Mesenchymal stem cell (in vitro differentiated cells and primary cell): ENCODE data around the gene NEDD4L.

Experiments used
- DNase-seq: peaks from one replicate; pipeline ENCODE4 v3.0.0-alpha.2; 2013
- H2AFZ ChIP-seq: one replicate; pipeline ENCODE4 v1.6.1; 2013; ENCODE audit warnings: low read depth, mild to moderate bottlenecking, control low read depth, inconsistent platforms, low read length, moderate library complexity
- H2AK5ac ChIP-seq: 2 replicates; pipeline ENCODE4 v1.6.1; 2013; ENCODE audit warnings: low read length, moderate library complexity, mild to moderate bottlenecking, inconsistent platforms; ENCODE audit not compliant: severe bottlenecking
- H2BK120ac ChIP-seq: one replicate; pipeline ENCODE4 v1.6.1; 2013; ENCODE audit warnings: low read depth, mild to moderate bottlenecking, inconsistent platforms, low read length, moderate library complexity
- H2BK12ac ChIP-seq, 2 experiments: one replicate each; pipeline ENCODE4 v1.6.1; 2013; ENCODE audit warnings: inconsistent platforms in 2 of 2, low read length in 2 of 2, mild to moderate bottlenecking in 2 of 2, moderate library complexity in 2 of 2, control low read depth in 1 of 2
- H2BK15ac ChIP-seq: one replicate; pipeline ENCODE4 v1.6.1; 2013; ENCODE audit warnings: mild to moderate bottlenecking, low read depth, inconsistent platforms; ENCODE audit not compliant: poor library complexity, severe bottlenecking
- H2BK5ac ChIP-seq: 2 replicates; pipeline ENCODE4 v1.6.1; 2013; ENCODE audit warnings: low read depth, mild to moderate bottlenecking, low read length, control low read depth, inconsistent platforms; ENCODE audit not compliant: poor library complexity, severe bottlenecking
- H3K14ac ChIP-seq, 2 experiments: one replicate each; pipeline ENCODE4 v1.6.1; 2013; ENCODE audit warnings: inconsistent platforms in 2 of 2, low read length in 2 of 2, control low read depth in 1 of 2, mild to moderate bottlenecking in 1 of 2, moderate library complexity in 1 of 2
- H3K18ac ChIP-seq, 2 experiments: one replicate each; pipeline ENCODE4 v1.6.1; 2013; ENCODE audit warnings: inconsistent platforms in 2 of 2, low read length in 2 of 2, control low read depth in 1 of 2, low read depth in 1 of 2, mild to moderate bottlenecking in 1 of 2
- H3K23ac ChIP-seq, 2 experiments: one replicate each; pipeline ENCODE4 v1.6.1; 2013; ENCODE audit warnings: inconsistent platforms in 2 of 2, low read length in 2 of 2, mild to moderate bottlenecking in 2 of 2, moderate library complexity in 2 of 2, control low read depth in 1 of 2
- H3K27ac ChIP-seq: 2 replicates; pipeline ENCODE4 v1.5.1; 2013; ENCODE audit warnings: mild to moderate bottlenecking, moderate library complexity, low read length, control low read depth, inconsistent platforms; ENCODE audit not compliant: poor library complexity, severe bottlenecking
- H3K27me3 ChIP-seq, 2 experiments: 2 replicates each; pipeline versions ENCODE4 v1.6.1 to v1.7.0; 2013; ENCODE audit warnings: low read length in 2 of 2, mild to moderate bottlenecking in 2 of 2, moderate library complexity in 2 of 2, control low read depth in 1 of 2, inconsistent platforms in 1 of 2; ENCODE audit not compliant: control insufficient read depth in 1 of 2, insufficient read depth in 1 of 2
- H3K36me3 ChIP-seq, 2 experiments: 2 replicates each; pipeline versions ENCODE4 v1.6.1 to v1.7.0; 2013; ENCODE audit warnings: low read length in 2 of 2, control low read depth in 1 of 2, inconsistent platforms in 1 of 2, low read depth in 1 of 2, mild to moderate bottlenecking in 1 of 2; ENCODE audit not compliant: insufficient read depth in 2 of 2, control insufficient read depth in 1 of 2
- H3K4ac ChIP-seq, 2 experiments: one replicate each; pipeline ENCODE4 v1.6.1; 2013; ENCODE audit warnings: inconsistent platforms in 2 of 2, low read length in 2 of 2, mild to moderate bottlenecking in 2 of 2, moderate library complexity in 2 of 2, control low read depth in 1 of 2, low read depth in 1 of 2
- H3K4me1 ChIP-seq: 2 replicates; pipeline ENCODE4 v1.6.1; 2013; ENCODE audit warnings: low read depth, low read length, control low read depth; ENCODE audit not compliant: control insufficient read depth, insufficient read depth
- H3K4me2 ChIP-seq: 2 replicates; pipeline ENCODE4 v1.6.1; 2013; ENCODE audit warnings: low read length, mild to moderate bottlenecking, inconsistent platforms; ENCODE audit not compliant: poor library complexity, severe bottlenecking
- H3K4me3 ChIP-seq, 2 experiments: 2 replicates each; pipeline versions ENCODE4 v1.5.1 to v1.7.0; 2013; ENCODE audit warnings: low read length in 2 of 2, mild to moderate bottlenecking in 2 of 2, control low read depth in 1 of 2, low read depth in 1 of 2; ENCODE audit not compliant: insufficient read depth in 1 of 2
- H3K79me1 ChIP-seq: replicated peaks from 2 replicates; pipeline ENCODE4 v1.6.1; 2013; ENCODE audit warnings: mild to moderate bottlenecking, control low read depth, low read length, inconsistent platforms; ENCODE audit not compliant: poor library complexity, severe bottlenecking
- H3K9ac ChIP-seq: 2 replicates; pipeline ENCODE4 v1.7.0; 2013; ENCODE audit warnings: mild to moderate bottlenecking, low read length, moderate library complexity
- H3K9me3 ChIP-seq: 2 replicates; pipeline ENCODE4 v1.7.0; 2013; ENCODE audit warnings: mild to moderate bottlenecking, low read length; ENCODE audit not compliant: control insufficient read depth
- H4K8ac ChIP-seq: one replicate; pipeline ENCODE4 v1.6.1; 2013; ENCODE audit warnings: inconsistent platforms, mild to moderate bottlenecking, low read length, moderate library complexity
- H4K91ac ChIP-seq: one replicate; pipeline ENCODE4 v1.6.1; 2013; ENCODE audit warnings: mild to moderate bottlenecking, low read length, inconsistent platforms
- WGBS: methylation state at CpG from one replicate; pipeline ENCODE4 v1.1.7; 2013; ENCODE audit warnings: mixed read lengths; 5-methylcytosine and 5-hydroxymethylcytosine counted together

Gene NEDD4L

GRCh38 chr18:58417752-58418151 is 373.7 kb downstream of the NEDD4L start:
- Histone ChIP-seq H3K9ac (no peak overlapping the region), H3K36me3 (no peaks in the 10 kb centered on the region), H3K14ac (no peak overlapping the region), H3K4me1 (peaks cover 15% of the 10 kb centered on the region), H3K27me3 (peaks cover 0 to 4% of the 10 kb centered on the region in 2 experiments), H2BK120ac (no peak overlapping the region), H4K91ac (no peak overlapping the region), H3K9me3 (no peaks in the 10 kb centered on the region), H3K27ac (no peak overlapping the region), H2BK5ac (no peak overlapping the region), H3K18ac (no peak overlapping the region), H2BK12ac (no peak overlapping the region), H3K4me3 (no peak overlapping the region), H3K79me1 (no peaks in the 10 kb centered on the region), H3K23ac (no peak overlapping the region), H3K4me2 (no peak overlapping the region), H2AK5ac (no peak overlapping the region), H3K4ac (no peak overlapping the region), H4K8ac (no peak overlapping the region), H2AFZ (no peak overlapping the region), H2BK15ac (no peak overlapping the region)
- DNase-seq = no peak
- WGBS = 57% methylated on average over 5 of the region's 6 CpGs

- Histone ChIP-seq H3K4me1 (peaks cover 15% of the 10 kb centered on the region), H2BK120ac (no peak overlapping the region), H3K9me3 (no peaks in the 10 kb centered on the region), H3K27ac (no peak overlapping the region), H3K4me2 (no peak overlapping the region), H3K18ac (no peak overlapping the region), H3K23ac (no peak overlapping the region), H2BK12ac (no peak overlapping the region), H3K4me3 (no peak overlapping the region), H2AFZ (no peak overlapping the region), H2BK5ac (no peak overlapping the region), H4K8ac (no peak overlapping the region), H3K9ac (no peak overlapping the region), H3K36me3 (no peaks in the 10 kb centered on the region), H2AK5ac (no peak overlapping the region), H3K4ac (no peak overlapping the region), H3K14ac (no peak overlapping the region), H3K27me3 (peaks cover 0 to 4% of the 10 kb centered on the region in 2 experiments), H3K79me1 (no peaks in the 10 kb centered on the region), H4K91ac (no peak overlapping the region), H2BK15ac (no peak overlapping the region)
- no peak for DNase-seq
- WGBS = 100% methylated on average over 2 of the region's 4 CpGs
Measured at GRCh38 chr18:58418361-58418760, 374.3 kb downstream of the NEDD4L start.

GRCh38 chr18:58419587-58420199 is 375.7 kb downstream of the NEDD4L start:
- Histone ChIP-seq H3K27me3 (no peaks in the 10 kb centered on the region), H3K4ac (no peak overlapping the region), H3K36me3 (no peaks in the 10 kb centered on the region), H3K4me2 (no peak overlapping the region), H3K27ac (no peak overlapping the region), H2BK12ac (no peak overlapping the region), H2BK120ac (no peak overlapping the region), H3K9ac (no peak overlapping the region), H2AFZ (no peak overlapping the region), H2BK5ac (no peak overlapping the region), H4K8ac (no peak overlapping the region), H3K18ac (no peak overlapping the region), H3K4me1 (peaks cover 15% of the 10 kb centered on the region), H3K79me1 (no peaks in the 10 kb centered on the region), H2AK5ac (no peak overlapping the region), H3K14ac (peak overlapping the region in 1 of 2 experiments; percentile 30), H2BK15ac (no peak overlapping the region), H4K91ac (no peak overlapping the region), H3K23ac (no peak overlapping the region), H3K9me3 (no peaks in the 10 kb centered on the region), H3K4me3 (no peak overlapping the region)
- DNase-seq = no peak
- 72% methylated on average over 4 of the region's 4 CpGs for WGBS

GRCh38 chr18:58426611-58427010 is 382.6 kb downstream of the NEDD4L start:
- Histone ChIP-seq H3K27me3 (no peaks in the 10 kb centered on the region), H3K4me2 (no peak overlapping the region), H3K27ac (no peak overlapping the region), H2BK15ac (no peak overlapping the region), H3K36me3 (no peaks in the 10 kb centered on the region), H2BK120ac (no peak overlapping the region), H2AK5ac (no peak overlapping the region), H4K8ac (no peak overlapping the region), H3K9ac (no peak overlapping the region), H3K9me3 (no peaks in the 10 kb centered on the region), H3K23ac (no peak overlapping the region), H3K14ac (no peak overlapping the region), H2AFZ (no peak overlapping the region), H2BK12ac (no peak overlapping the region), H4K91ac (no peak overlapping the region), H3K79me1 (no peaks in the 10 kb centered on the region), H2BK5ac (no peak overlapping the region), H3K18ac (no peak overlapping the region), H3K4me1 (no peaks in the 10 kb centered on the region), H3K4me3 (no peak overlapping the region), H3K4ac (no peak overlapping the region)
- DNase-seq = no peak
- 85% methylated on average over 3 of the region's 4 CpGs for WGBS
